SIG-M5 treated with dmso at 0.1 percent for 504 hours (cell line): ENCODE measurements around the gene AP2B1.

ENCODE experiments used
- DNase-seq: peaks from one replicate; lab custom pipeline; 2025; ENCODE audit not compliant: unreplicated experiment; lab: John Stamatoyannopoulos, UW

AP2B1 gene

GRCh38 chr17:35621768-35622167 lies 34.6 kb downstream of the AP2B1 start:
- DNase-seq: no peak

GRCh38 chr17:35627417-35627816 lies 40.3 kb downstream of the AP2B1 start:
- DNase-seq: no peak

GRCh38 chr17:35630530-35631148 lies 43.5 kb downstream of the AP2B1 start:
- DNase-seq: no peak

GRCh38 chr17:35641032-35641431 lies 53.9 kb downstream of the AP2B1 start:
- no peak for DNase-seq

- DNase-seq: no peak
Observed at GRCh38 chr17:35645923-35646322, 58.8 kb downstream of the AP2B1 start.

- DNase-seq: no peak
Observed at GRCh38 chr17:35651467-35651866, 64.3 kb downstream of the AP2B1 start.

- DNase-seq: no peak
Observed at GRCh38 chr17:35653619-35654361, 66.7 kb downstream of the AP2B1 start.

- DNase-seq: no peak
Observed at GRCh38 chr17:35655303-35655702, 68.2 kb downstream of the AP2B1 start.

GRCh38 chr17:35660902-35661301 lies 73.8 kb downstream of the AP2B1 start:
- no peak for DNase-seq

- DNase-seq: no peak
Observed at GRCh38 chr17:35664685-35665084, 77.6 kb downstream of the AP2B1 start.

- DNase-seq: no peak
Observed at GRCh38 chr17:35665662-35666061, 78.5 kb downstream of the AP2B1 start.

- DNase-seq: no peak
Observed at GRCh38 chr17:35666070-35666469, 78.9 kb downstream of the AP2B1 start.

GRCh38 chr17:35666967-35667532 lies 79.9 kb downstream of the AP2B1 start:
- DNase-seq: no peak

- no peak for DNase-seq
Observed at GRCh38 chr17:35668802-35669201, 81.7 kb downstream of the AP2B1 start.

GRCh38 chr17:35674552-35674951 lies 87.4 kb downstream of the AP2B1 start:
- no peak for DNase-seq

GRCh38 chr17:35676441-35676840 lies 89.3 kb downstream of the AP2B1 start:
- DNase-seq: no peak

GRCh38 chr17:35679007-35679682 lies 92.0 kb downstream of the AP2B1 start:
- no peak for DNase-seq

- DNase-seq: peak; percentile 62
Observed at GRCh38 chr17:35683591-35683990, 96.5 kb downstream of the AP2B1 start.

GRCh38 chr17:35684055-35684802 lies 97.1 kb downstream of the AP2B1 start:
- DNase-seq: no peak

- no peak for DNase-seq
Observed at GRCh38 chr17:35692512-35693210, 105.5 kb downstream of the AP2B1 start.

- DNase-seq: no peak
Observed at GRCh38 chr17:35693662-35694061, 106.5 kb downstream of the AP2B1 start.
